Measurements from ENCODE around the gene ANKRD13C.

ANKRD13C gene

GRCh38 chr1:70288166-70288565 lies 66.4 kb downstream of the ANKRD13C start:
- DNase-seq = peak; percentile 8

GRCh38 chr1:70286453-70286852 lies 68.1 kb downstream of the ANKRD13C start:
- DNase-seq = no peak

GRCh38 chr1:70284366-70284765 lies 70.2 kb downstream of the ANKRD13C start:
- no peak for DNase-seq

GRCh38 chr1:70278710-70279109 lies 75.8 kb downstream of the ANKRD13C start:
- DNase-seq = no peak

- DNase-seq = no peak
Measured at GRCh38 chr1:70277875-70278274, 76.6 kb downstream of the ANKRD13C start.

GRCh38 chr1:70265946-70266345 lies 88.6 kb downstream of the ANKRD13C start:
- DNase-seq = no peak

GRCh38 chr1:70264839-70265238 lies 89.7 kb downstream of the ANKRD13C start:
- no peak for DNase-seq

GRCh38 chr1:70256664-70257063 lies 97.9 kb downstream of the ANKRD13C start:
- no peak for DNase-seq

GRCh38 chr1:70248729-70249128 lies 105.8 kb downstream of the ANKRD13C start:
- DNase-seq = no peak

GRCh38 chr1:70247768-70248167 lies 106.8 kb downstream of the ANKRD13C start:
- DNase-seq = no peak

GRCh38 chr1:70247122-70247521 lies 107.4 kb downstream of the ANKRD13C start:
- no peak for DNase-seq

GRCh38 chr1:70239940-70240339 lies 114.6 kb downstream of the ANKRD13C start:
- no peak for DNase-seq

- no peak for DNase-seq
Measured at GRCh38 chr1:70234733-70235132, 119.8 kb downstream of the ANKRD13C start.

- no peak for DNase-seq
Measured at GRCh38 chr1:70231475-70231874, 123.0 kb downstream of the ANKRD13C start.

GRCh38 chr1:70228670-70229069 lies 125.9 kb downstream of the ANKRD13C start:
- DNase-seq = no peak

GRCh38 chr1:70227439-70227838 lies 127.1 kb downstream of the ANKRD13C start:
- DNase-seq = no peak

GRCh38 chr1:70224954-70225353 lies 129.6 kb downstream of the ANKRD13C start:
- no peak for DNase-seq

GRCh38 chr1:70222716-70223235 lies 131.7 kb downstream of the ANKRD13C start:
- DNase-seq = no peak

GRCh38 chr1:70221238-70222121 lies 133.0 kb downstream of the ANKRD13C start, which contains the start of gene SRSF11:
Gene SRSF11 (plus strand): TSS chr1:70221380. CDS start chr1:70221637, 257 bp downstream.
- peak; percentile 92 for DNase-seq

- no peak for DNase-seq
Measured at GRCh38 chr1:70220517-70221237, 133.8 kb downstream of the ANKRD13C start.

GRCh38 chr1:70220015-70220414 lies 134.5 kb downstream of the ANKRD13C start:
- no peak for DNase-seq

GRCh38 chr1:70211541-70211940 lies 143.0 kb downstream of the ANKRD13C start:
- DNase-seq = no peak

GRCh38 chr1:70210820-70211219 lies 143.7 kb downstream of the ANKRD13C start:
- DNase-seq = no peak
